Stimulated activated CD4-positive, alpha-beta T cell treated with anti-CD3 and anti-CD28 coated beads, TNF-alpha, amount 100 ng/mL, for 48 hours (primary cell): ENCODE results near the gene GNAQ.

ENCODE experiments used
- DNase-seq, 3 donors: peaks; one replicate each; pipeline ENCODE4 v3.0.0-alpha.2; 2020; ENCODE audit warnings: low read depth in 3 of 3

The GNAQ gene

GRCh38 chr9:77815260-77815659, 216.4 kb downstream of the GNAQ start:
- DNase-seq, result no peak

- DNase-seq, result no peak
These were observed 219.8 kb downstream of the GNAQ start for GRCh38 chr9:77811832-77812231.

GRCh38 chr9:77810637-77811119, 220.9 kb downstream of the GNAQ start:
- DNase-seq, result no peak

- no peak for DNase-seq
These were observed 221.6 kb downstream of the GNAQ start for GRCh38 chr9:77810047-77810446.

- no peak for DNase-seq
These were observed 222.1 kb downstream of the GNAQ start for GRCh38 chr9:77809552-77809951.

GRCh38 chr9:77808751-77809081, 222.9 kb downstream of the GNAQ start:
- DNase-seq, result no peak

GRCh38 chr9:77807846-77808750, 223.5 kb downstream of the GNAQ start:
- no peak for DNase-seq

- no peak for DNase-seq
These were observed 224.3 kb downstream of the GNAQ start for GRCh38 chr9:77807281-77807683.

GRCh38 chr9:77806741-77807140, 224.9 kb downstream of the GNAQ start:
- no peak for DNase-seq

- no peak for DNase-seq
These were observed 225.8 kb downstream of the GNAQ start for GRCh38 chr9:77805810-77806209.

- DNase-seq, result no peak
These were observed 228.2 kb downstream of the GNAQ start for GRCh38 chr9:77803423-77803822.

GRCh38 chr9:77802515-77803293, 228.9 kb downstream of the GNAQ start:
- DNase-seq, result no peak

- no peak for DNase-seq
These were observed 229.5 kb downstream of the GNAQ start for GRCh38 chr9:77802064-77802463.

GRCh38 chr9:77800924-77801551, 230.6 kb downstream of the GNAQ start:
- no peak for DNase-seq

GRCh38 chr9:77798140-77798539, 233.5 kb downstream of the GNAQ start:
- no peak for DNase-seq

- DNase-seq, result no peak
These were observed 236.6 kb downstream of the GNAQ start for GRCh38 chr9:77794985-77795384.

GRCh38 chr9:77793849-77794248, 237.8 kb downstream of the GNAQ start:
- DNase-seq, result no peak

GRCh38 chr9:77789891-77790290, 241.7 kb downstream of the GNAQ start:
- DNase-seq, result no peak

GRCh38 chr9:77785341-77785740, 246.3 kb downstream of the GNAQ start:
- no peak for DNase-seq

GRCh38 chr9:77783518-77783917, 248.1 kb downstream of the GNAQ start:
- no peak for DNase-seq

- no peak for DNase-seq
These were observed 252.6 kb downstream of the GNAQ start for GRCh38 chr9:77779010-77779409.

GRCh38 chr9:77773381-77773780, 258.2 kb downstream of the GNAQ start:
- DNase-seq, result no peak
